Lung microvascular endothelial cell (primary cell): ENCODE results near the gene MTRF1. TPM values are rescaled to one million over a fixed set of nuclear protein-coding genes. Genes with fewer than 3 reads are reported as not detected.
"Not testable (repeated sequence)": the region's sequence is repeated elsewhere in the genome, so short reads cannot be mapped to it uniquely, and the experiment has no call there.

Experiments used
- DNase-seq, 2 donors: peaks; one replicate each; pipeline versions ENCODE4 v3.0.0 to v3.0.0-alpha.2; 2010; ENCODE audit warnings: low read depth in 2 of 2
- total RNA-seq: library from RNA; depleted of rRNA; stranded (reverse); fragments of >200 nt; gene quantifications from 2 replicates; pipeline ENCODE4 v1.2.1, GENCODE V29; 2014

MTRF1 gene
- total RNA-seq, 1 donor from 2014 or later: 11.1 TPM

DNA sequence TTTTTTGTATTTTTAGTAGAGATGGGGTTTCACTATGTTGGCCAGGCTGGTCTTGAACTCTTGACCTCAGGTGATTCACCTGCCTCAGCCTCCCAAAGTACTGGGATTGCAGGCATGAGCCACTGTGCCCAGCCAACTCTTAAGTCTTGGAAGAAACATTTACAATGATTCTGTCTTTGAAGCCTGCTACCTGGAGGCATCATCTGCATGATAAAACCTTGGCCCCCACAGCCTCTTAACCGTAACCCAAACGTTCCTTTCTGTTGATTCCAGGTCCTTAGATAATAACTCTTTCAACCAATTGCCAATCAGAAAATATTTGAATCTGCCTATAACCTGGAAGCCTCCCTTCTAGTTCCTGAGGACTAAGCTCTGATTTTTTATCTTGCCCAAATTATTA lies 15.8 kb upstream of the MTRF1 start:
- DNase-seq: not testable (repeated sequence)

DNA sequence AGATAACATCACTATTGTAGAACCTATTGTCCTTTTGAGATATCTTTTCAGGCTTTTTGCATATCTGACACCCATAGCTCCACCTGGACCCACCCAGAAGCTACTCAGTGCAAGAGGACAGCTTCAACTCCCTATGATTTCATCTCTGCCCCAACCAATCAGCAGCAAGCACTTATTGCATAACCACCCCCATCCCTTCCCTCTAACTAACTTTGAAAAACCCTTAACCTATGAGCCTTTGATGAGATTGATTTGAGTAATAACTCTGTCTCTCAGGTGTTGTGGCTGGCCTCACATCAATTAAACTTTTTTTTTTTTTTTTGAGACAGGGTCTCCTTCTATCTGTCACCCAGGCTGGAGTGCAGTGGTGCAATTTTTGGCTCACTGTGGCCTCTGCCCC lies 13.4 kb upstream of the MTRF1 start:
- no peak for DNase-seq

DNA sequence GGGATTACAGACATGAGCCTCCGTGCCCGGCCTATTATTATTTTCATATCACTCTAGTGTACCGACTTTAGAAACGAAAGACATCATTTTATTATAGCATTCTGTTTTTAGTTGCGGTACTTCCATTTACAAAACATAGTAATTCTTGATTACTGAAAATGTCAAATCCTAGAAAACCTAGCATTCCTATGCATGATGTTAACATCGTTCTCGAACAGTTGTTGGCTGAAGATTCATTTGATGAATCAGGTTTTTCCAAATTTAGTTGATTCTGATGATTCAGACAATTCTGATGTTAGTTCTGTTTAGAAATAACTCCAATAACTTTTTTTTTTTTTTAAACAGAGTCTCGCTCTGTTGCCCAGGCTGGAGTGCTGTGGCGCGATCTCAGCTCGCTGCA lies 11.5 kb upstream of the MTRF1 start:
- DNase-seq: no peak

DNA sequence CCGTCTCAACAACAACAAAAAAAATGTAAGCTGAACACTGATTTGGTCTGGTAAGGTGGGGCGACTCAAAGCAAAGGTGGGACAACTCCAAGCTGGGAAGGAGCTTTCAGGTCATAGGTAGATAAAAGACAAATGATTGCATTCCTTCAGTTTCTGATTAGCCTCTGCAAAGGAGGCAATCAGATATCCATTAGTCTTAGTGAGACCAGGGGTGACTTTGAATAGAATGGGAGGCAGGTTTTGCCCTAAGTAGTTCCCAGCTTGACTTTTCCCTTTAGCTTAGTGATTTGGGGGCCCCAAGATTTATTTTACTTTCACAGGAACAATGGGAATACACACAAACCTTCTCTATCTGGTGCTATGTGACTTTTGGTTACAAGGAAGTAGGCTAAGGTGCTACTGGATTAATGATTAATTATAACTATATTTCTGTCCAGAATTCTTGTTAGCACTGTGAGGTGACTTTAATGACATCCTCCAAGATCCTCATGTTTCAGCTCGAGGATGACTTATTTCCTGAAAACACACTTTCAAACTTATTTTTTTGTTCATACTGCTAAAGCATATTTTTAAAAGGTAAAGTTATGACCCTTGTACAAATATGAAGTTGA lies 10.6 kb upstream of the MTRF1 start:
- DNase-seq: no peak

DNA sequence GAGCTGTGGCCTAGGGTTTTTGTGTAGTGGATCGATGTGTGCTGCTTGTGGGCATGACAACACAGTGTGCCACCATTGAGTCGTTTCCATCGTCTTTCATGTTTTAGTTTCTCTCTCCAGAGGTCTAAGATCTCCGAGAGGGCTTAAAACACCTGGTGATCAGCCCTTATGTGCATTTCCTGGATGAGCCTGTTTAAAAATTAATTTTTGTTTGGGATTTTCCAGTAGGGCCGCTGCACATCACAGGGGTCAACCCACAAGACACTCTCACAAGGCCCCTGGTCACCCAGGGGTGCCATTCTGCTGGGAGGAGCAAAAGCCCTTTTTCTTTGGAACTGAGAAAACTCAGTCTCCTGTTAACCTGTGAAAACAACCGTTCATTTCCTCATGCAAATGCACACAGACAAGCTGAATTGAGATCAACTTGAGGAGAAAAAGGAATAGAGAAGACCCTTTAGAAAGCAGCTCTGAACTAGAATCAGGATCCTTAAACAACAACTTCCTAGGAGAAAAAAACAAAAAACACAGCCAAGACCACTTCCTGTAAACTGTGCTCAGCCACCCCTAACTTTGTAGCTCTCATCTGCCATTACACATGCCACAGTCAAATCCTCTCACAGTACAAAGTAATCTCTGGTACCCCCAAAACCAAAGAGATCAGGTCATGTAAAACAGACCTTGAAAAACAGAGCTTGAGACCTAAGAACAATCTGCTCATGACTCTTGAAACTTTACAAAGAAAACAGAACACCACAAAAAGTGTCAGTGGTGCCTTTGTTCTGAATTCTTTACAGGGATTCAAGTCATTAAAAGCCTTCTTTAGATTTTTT lies 8.3 kb upstream of the MTRF1 start:
- DNase-seq: no peak

GRCh38 chr13:41268764-41269163 lies 5.4 kb upstream of the MTRF1 start:
- DNase-seq: peak; percentile 26 to 28

DNA sequence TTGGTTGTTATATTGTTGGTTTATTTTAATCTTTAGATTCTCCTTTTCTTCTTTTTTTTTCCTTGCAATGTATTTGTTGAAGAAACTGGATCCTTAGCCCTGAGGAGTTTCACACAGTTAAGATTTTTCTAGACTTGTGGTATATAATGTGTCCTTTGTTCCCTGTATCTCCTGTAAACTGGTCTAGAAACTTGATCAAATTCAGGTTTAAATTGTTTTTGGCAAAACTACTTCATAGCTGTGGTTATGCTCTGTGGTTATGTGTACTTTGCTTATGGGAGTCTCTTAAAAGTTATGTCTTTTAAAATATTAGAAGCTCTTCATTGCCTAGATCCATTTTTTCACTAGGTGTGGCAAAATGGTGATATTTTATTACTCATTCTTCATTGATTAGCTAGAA lies 3.7 kb upstream of the MTRF1 start:
- no peak for DNase-seq

DNA sequence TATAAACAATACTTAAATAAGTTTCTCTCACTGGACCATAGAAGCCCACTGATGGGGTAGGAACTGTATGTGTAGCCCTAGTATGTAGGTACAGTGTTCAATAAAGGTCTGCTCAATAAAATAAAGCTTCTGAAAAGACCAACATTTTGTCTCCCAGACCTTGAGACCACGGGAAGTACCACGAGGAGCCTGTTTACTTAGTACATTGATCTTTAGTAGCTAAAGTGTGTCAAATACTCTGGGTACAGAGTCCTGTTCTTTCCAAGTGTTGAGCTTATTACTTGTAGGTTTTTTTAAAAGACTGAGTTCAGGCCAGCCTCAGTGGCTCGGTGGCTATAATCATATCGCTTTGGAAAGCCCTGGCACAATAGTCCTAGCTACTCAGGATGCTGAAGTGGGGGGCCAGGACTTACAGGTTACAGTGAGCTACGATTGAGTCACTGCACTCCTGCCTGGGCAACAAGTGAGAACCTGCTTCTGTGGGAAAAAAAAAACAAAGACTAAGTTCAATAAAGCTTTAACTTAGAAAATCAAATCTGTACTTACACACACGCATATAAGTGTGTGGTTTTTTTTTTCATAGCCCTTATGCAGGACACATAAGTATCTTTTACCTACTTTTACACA lies 3.4 kb downstream of the MTRF1 start:
- DNase-seq: no peak

DNA sequence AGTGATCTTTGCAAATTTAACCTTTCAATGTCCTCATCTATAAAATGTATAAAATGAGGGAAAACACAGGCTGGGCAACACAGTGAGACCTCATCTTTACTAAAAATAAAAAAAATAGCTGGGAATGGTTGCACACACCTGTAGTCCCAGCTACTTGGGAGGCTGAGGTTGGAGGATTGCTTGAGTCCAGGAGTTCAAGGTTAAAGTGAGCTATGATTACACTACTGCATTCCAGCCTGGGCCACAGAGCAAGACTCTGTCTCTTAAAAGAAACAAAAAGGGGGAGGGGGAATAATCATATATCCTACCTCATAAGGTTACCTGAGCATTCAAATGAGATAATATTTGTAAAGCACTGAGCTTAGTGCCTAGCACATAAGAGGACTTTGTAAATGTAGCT lies 5.8 kb downstream of the MTRF1 start:
- DNase-seq: no peak

DNA sequence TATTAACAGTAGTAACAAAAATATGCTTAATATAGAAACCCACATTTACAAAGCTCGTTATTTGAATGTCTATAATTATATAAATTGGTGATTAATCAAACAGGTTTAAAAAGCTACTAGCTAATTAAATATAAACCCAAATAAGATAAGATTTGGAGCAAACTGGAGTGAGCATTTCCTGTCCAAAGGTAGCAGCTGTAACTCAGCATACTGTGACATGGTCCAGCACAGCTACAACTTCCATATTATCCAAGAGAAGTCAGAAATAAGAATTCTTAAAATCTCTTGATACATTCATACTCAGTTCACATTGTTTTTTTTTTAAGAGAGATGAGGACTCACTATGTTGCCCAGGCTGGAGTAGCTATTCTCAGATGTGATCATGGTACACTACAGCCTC lies 8.5 kb downstream of the MTRF1 start:
- DNase-seq: no peak

DNA sequence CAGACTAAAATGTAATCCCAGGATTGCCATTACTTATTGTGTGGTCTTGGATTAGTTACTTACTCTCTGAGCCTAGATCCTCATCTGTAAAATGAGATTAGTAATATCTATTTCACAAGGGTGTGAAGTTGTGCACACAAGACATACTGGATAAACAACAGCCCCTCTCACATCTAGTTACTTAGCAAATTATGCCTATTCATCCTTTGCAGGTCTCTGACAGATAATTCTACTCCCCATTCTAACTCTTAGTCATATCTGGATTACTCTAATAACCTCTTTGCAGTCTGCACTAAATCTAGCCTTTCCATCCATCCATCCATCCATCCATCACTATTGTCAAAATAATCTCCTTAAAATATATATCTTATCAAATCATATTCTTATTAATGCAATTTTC lies 12.4 kb downstream of the MTRF1 start:
- no peak for DNase-seq

- peak in 1 of 2 donors; percentile 10 for DNase-seq
Measured at GRCh38 chr13:41246969-41247680, 16.3 kb downstream of the MTRF1 start.

GRCh38 chr13:41244556-41244955 lies 18.8 kb downstream of the MTRF1 start:
- peak in 1 of 2 donors; percentile 10 for DNase-seq

- no peak for DNase-seq
Measured at GRCh38 chr13:41241626-41242025, 21.8 kb downstream of the MTRF1 start.

DNA sequence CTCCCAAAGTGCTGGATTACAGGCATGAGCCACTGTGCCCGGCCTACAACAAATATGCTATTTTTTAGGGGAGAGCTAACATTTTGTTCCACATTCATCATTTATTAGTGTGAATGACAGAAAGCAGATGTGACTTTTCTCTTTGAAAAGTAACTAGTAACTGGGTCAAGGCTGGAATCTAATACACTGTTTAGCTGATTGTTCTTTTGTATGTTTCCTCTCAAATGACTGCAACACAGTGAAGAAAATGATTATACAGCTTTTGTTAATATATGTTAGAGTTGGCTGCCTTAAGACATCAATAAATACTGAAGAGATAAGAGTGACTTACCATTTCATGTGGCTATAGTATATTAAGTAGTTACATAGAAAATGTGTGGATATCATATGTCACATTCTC lies 27.0 kb downstream of the MTRF1 start:
- DNase-seq: no peak

DNA sequence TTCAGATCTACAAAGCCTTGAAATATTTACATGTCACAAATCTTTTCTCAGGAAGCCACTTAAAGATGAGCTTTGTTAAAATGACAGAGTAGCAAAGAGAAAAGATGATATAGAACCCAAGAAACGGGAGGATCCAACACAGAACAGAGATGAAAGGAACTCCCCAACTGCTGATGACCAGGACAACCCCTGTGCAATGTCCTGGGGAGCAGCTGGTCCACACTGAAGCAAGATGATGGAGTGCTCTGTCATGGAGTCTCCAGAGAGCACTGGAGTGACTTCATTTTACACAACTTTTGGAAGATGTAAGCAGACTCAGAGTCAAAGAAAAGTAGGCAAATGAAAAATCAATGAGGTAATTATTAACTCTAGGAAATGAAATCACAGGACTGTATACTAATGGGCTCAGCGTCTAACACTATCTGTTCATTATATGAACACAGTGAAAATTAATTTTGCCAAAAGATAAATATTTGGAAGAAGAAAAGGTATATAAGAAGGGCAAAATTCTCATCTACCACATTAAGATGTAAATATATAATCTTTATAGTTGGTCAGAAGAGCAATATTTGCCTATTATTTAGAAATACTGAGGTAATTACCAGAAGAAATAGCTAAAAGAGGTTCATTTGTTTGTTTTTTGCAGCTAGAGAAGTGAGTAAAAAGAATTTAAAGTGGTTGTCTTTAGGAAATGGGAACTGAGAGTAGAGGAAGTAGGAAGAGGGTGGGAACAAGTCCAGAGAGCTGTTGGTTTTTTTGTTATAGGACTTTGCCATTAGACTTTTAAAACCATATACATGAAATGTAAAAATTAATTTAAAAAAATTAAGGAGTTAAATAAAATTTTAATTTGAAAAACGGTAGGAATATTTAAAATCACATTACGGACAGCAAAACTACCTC lies 30.5 kb downstream of the MTRF1 start:
- DNase-seq: peak in 1 of 2 donors; percentile 23

DNA sequence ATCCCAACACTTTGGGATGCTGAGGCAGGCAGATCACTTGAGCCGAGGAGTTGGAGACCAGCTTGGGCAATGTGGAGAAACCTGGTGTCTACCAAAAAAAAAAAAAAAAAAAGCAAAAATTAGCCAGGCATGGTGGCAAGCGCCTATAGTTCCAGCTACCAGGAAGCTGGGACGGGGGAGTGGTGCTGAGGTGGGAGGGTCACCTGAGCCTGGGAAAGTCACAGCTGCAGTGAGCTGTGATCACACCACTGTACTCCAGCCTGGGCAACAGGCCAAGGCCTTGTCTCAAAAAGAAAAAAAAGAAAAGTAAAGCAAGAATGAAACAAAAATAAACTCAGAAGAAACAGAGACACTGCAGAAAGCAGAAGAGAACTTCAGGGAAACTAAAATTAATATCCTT lies 31.6 kb downstream of the MTRF1 start:
- peak; percentile 35 to 42 for DNase-seq

- no peak for DNase-seq
Measured at GRCh38 chr13:41231025-41231677, 32.2 kb downstream of the MTRF1 start.

- DNase-seq: no peak
Measured at GRCh38 chr13:41229356-41229755, 34.0 kb downstream of the MTRF1 start.
